HG02852 (cell line): Measurements from ENCODE around the gene OTOG.

Experiments used
- ATAC-seq: cut with Tn5 transposase; IDR thresholded peaks from one replicate; pipeline ENCODE4 v1.9.1; 2021; ENCODE audit warnings: mild to moderate bottlenecking, moderate library complexity; ENCODE audit not compliant: unreplicated experiment

Gene OTOG

DNA sequence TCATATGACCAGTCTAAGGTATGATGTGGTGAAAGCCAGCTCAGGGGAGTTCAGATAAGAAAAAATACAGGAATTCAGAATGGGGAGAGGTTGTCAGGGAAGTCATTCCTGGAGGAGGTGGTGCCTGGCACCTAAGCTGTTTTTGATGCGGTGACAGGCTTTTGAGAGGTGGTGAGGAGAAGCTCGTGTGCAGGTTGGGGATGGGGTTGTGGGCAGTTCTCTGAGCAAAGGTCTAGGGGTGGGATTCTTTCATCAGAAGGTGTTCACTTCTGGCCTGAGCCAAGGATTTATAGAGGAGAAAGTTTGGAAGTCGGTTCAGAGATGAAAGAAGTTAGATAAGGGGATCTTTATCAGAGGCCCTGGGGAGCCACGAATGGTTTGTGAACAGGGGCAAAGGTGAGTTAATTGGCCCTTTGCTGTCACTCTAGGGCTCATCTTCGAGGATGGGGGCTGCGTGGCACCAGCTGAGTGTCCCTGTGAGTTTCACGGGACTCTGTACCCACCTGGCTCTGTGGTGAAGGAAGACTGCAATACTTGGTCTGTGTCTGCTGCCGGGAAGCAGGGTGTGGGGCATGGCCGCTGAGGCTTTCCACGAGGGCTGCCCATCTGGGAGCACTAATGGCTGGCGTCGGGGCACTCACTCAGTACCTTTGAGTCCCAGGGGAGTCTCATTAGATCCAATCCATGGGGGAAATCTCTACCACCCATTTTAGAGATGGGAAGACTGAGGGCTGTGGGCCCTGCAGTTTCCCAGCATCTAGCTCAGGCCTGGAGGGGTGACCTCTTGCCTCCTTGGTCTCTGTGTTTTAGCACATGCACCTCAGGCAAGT is 13.4 kb downstream of the OTOG start:
- ATAC-seq: no peak

GRCh38 chr11:17561111-17561415 is 14.0 kb downstream of the OTOG start:
- no peak for ATAC-seq

DNA sequence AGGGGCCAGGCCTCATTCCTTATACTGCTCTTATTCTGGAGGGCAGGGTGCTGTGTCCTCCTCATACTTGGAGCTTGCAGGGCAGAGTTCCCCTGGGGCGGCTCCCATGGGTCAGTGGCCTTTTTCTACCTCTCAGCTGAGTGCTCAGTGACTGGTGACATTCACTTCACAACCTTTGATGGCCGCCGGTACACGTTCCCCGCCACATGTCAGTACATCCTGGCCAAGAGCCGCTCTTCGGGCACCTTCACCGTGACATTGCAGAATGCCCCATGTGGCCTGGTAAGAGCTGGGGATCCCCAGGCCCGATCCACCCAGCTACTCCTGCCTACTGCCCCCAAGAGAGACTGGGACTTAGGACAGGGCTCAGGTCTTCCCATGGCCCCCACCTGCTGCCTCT is 14.5 kb downstream of the OTOG start:
- no peak for ATAC-seq

DNA sequence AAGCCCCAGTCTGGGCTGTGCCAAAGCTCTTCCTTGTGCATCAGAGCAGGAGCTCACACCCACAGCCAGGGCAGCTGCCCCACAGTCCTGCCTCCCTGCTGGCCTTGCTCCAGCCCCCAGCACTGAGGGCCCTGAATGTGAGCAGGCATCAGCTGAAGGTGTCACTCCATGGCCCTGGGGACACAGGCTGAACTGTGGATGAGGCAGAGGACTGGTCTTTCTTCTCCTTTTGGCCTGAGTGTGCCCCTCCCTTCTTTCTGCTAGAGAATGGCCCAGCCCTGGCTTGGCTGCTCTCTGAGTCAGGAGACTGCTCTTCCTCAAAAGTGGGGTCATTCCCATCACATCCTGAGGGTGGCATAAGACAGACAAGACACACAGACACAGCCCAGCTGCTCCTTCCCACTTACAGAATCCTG is 16.2 kb downstream of the OTOG start:
- ATAC-seq: no peak

- no peak for ATAC-seq
Measured at GRCh38 chr11:17563961-17564686, 17.1 kb downstream of the OTOG start.

DNA sequence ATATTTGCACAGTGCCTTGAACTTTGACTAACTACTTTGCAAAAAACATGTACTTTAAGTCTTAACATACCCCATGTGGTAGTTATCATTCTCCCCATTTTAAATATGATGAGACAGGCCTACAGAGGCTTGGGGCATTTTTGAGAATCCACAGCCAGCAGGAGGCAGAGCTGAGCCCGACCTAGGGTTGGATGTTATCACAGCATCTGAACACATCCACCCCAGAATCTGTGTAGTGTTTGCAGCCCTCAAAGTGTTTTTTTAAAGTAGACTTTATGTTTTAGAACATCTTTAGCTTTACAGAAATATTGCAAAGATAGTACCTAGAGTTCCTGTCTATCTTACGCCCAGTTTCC is 17.6 kb downstream of the OTOG start:
- no peak for ATAC-seq

- ATAC-seq: no peak
Measured at GRCh38 chr11:17568944-17569343, 21.9 kb downstream of the OTOG start.

- ATAC-seq: no peak
Measured at GRCh38 chr11:17570034-17570433, 23.0 kb downstream of the OTOG start.

DNA sequence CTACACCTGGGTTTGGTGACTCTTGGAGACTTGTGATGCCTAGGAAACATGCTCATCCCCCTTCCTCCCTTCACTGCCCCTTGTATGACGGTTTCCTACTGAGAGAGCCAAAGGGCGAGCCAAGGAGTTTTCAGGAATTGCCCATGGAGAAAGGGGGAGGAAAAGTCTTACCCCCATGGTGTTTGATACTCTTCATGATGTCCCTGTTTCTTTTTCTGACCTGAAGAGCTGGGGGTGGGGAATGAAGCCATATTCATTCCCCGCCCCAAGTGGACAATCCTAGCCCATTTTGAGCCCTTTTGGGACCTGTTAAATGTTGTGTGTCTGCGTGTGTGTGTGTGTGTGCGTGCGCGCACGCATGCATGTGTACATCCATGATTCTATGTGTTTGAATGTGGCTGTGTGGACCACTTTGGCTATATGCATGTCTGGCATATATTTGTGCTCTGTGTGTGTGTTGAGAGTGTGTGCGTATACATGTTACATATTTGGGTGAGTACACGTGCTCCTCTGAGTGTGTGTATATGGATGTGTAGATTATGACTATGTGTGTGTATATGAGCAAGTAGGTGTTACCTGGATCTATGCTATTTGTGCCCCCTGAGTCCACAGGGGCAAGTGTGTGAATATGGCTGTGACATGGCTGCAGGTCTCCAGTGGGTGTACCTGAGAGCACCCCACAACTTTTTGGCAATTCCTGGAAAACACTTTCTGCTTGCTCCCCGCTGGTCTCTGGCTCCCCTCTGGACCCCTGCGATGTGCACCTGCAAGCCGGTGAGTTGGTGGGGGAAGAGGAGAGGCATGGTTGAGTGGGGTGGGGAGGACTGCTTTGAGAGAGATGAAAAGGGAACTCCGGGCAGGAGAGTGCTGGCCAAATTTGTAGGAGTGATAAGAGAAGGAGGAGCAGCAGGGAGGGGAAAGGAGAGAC is 24.6 kb downstream of the OTOG start:
- no peak for ATAC-seq

- no peak for ATAC-seq
Measured at GRCh38 chr11:17572359-17572690, 25.3 kb downstream of the OTOG start.

DNA sequence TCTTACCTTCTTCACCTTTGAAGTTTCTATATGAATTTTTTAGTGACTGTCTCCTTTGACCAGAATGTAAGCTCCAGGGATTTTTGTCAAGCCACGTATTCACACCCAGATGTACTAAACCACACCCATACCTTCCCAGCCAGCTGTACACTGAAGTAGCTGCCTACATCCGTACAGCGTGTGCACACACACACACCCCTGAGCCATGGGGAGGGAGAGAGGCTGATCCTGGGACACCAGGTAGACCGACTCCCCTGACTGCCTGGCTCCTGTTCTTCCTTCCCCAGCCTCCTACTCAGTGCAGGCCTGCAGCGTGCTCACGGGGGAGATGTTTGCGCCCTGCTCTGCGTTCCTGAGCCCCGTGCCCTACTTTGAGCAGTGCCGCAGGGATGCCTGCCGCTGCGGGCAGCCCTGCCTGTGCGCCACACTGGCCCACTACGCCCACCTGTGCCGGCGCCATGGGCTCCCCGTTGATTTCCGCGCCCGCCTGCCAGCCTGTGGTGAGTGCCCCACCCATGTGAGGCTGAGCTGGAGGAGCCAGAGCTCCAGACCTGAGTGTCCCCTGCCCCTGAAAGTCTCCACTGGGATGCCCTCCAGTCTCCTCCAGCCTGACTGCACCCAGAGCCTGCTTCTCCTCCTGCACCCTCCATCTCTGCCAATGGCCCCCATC is 25.9 kb downstream of the OTOG start:
- ATAC-seq: no peak

DNA sequence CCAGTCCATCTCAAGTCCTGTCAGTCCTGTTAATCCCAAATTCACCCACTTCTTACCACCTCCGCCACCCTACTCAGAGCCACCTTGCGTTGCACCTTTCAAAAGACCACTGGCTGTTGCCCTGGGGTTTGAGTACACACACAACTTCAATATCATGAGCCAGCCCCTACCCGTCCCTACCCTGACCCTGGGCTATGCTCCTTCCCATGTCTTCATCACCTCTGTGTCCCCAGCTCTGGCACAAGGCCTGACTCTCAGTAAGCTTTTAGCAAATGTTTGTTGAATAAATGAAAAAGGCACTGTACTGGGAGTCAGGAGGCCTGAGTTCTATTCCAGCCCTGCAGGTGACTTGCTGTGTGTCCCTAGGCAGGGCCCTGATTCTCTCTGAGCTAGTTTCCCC is 26.5 kb downstream of the OTOG start:
- ATAC-seq: no peak

DNA sequence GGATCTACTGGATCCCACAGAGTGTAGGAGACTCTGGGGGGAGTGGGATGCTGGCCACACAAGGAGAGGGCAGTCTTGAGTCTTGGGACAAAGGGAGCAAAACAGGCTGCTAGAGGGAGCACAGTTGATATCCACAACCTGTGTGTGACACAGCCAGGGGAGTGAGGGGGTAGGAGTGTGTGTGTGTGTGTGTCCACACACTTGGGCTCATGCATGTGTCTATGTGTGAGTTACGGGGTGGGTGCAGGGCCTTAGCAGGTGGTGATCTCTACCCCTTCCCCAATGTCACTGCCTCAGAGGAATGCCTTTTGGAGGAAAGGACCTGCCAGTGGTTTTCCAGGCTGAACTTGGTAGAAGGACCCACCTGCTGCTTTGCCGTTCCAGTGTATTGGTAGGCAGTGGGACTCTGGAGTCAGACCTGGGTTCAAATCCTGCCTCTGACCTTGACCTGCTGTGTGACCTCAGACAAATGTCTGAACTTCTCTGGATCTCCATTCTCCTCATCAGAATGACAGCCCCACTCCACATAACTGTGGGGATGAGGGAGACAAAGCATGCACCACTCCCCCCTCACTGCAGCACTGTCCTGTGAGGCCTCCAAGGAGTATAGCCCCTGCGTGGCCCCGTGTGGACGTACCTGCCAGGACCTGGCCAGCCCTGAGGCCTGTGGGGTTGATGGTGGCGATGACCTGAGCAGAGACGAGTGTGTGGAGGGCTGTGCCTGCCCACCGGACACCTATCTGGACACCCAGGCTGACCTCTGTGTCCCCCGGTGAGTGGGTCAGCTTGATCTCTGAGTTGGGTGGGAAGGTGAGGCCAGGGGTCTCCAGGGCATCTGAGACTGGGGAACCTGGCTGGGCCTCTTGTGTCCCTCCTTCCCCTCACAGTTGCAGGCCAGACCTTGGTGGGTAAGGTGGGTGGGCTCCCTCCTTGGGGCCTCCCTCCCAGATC is 27.4 kb downstream of the OTOG start:
- ATAC-seq: no peak

- ATAC-seq: no peak
Measured at GRCh38 chr11:17575431-17576425, 28.7 kb downstream of the OTOG start.

GRCh38 chr11:17578296-17578695 is 31.2 kb downstream of the OTOG start:
- ATAC-seq: no peak

- no peak for ATAC-seq
Measured at GRCh38 chr11:17578958-17579357, 31.9 kb downstream of the OTOG start.

DNA sequence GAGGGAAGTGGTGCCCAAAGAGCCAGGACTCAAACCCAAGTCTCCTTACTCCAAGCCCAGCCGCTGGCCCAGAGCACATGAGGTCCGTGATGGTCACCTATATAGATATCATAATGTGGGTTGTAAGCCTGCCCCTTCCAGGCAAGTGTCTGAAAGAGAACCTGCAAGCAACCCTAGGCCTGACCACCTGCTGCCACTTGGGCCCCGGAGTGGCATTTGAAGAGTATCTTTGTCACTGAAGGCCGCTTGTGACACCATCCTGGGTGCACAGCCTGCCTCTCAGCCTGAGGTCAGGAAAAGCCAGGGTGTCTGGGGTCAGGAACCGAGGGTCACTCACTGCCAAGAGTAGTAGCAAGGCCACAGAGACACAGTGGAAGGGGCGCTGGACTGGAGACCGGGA is 32.4 kb downstream of the OTOG start:
- ATAC-seq: no peak

DNA sequence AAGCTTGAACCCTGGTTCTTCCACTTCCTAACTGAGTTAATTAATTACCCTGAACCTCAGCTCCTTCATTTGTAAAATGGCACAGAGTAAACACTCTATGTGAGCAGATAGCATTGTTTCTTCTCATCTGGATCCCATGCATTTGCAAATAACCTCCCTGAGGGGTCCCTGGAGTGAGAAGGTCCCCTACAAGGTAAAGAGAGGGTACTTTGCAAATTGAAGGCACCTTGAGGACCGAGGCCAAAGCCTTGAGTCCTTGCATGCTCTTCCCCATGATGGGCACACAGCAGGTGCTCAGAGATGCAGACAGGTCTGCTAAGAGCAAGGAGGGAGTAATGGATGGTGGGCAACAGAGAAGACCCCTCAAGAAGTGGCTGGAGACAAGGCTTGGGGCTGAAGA is 33.2 kb downstream of the OTOG start:
- ATAC-seq: no peak
